Aorta (tissue), 5 donors: ENCODE data around the gene GRM6. TPM values are rescaled to one million over a fixed set of nuclear protein-coding genes. Genes with fewer than 3 reads are reported as not detected.
A peak's percentile ranks its signal among the peaks of the same experiment; 100 is the strongest.

Experiments
- ATAC-seq: fragments of 200-7000 bp; cut with Tn5 transposase; one replicate; pipeline ENCODE4 v1.9.1; 2022; ENCODE audit warnings: moderate library complexity; ENCODE audit not compliant: low FRiP score
- DNase-seq, 2 donors: peaks; one replicate each; pipeline ENCODE4 v3.0.0-alpha.2; 2020
- H3K27ac ChIP-seq, 2 donors: one replicate each; pipeline ENCODE4 v1.5.1; 2013; ENCODE audit warnings: low read length in 2 of 2, mild to moderate bottlenecking in 2 of 2, moderate library complexity in 2 of 2, control low read depth in 1 of 2, inconsistent platforms in 1 of 2, low read depth in 1 of 2
- H3K27me3 ChIP-seq, 2 donors: one replicate each; pipeline ENCODE4 v1.6.1; 2013; ENCODE audit warnings: control low read depth in 1 of 2, low read length in 1 of 2, mild to moderate bottlenecking in 1 of 2, moderate library complexity in 1 of 2; ENCODE audit not compliant: insufficient read depth in 2 of 2, control insufficient read depth in 1 of 2
- H3K36me3 ChIP-seq, 2 donors: one replicate each; pipeline ENCODE4 v1.6.1; 2013; ENCODE audit warnings: control low read depth in 1 of 2, low read length in 1 of 2, mild to moderate bottlenecking in 1 of 2; ENCODE audit not compliant: insufficient read depth in 2 of 2, control insufficient read depth in 1 of 2
- H3K4me1 ChIP-seq, 2 donors: one replicate each; pipeline ENCODE4 v1.6.1; 2013; ENCODE audit warnings: low read length in 2 of 2, control low read depth in 1 of 2, mild to moderate bottlenecking in 1 of 2, moderate library complexity in 1 of 2; ENCODE audit not compliant: insufficient read depth in 2 of 2, control insufficient read depth in 1 of 2
- H3K4me3 ChIP-seq, 2 donors: one replicate each; pipeline ENCODE4 v1.5.1; 2013; ENCODE audit warnings: low read length in 2 of 2, control low read depth in 1 of 2, mild to moderate bottlenecking in 1 of 2
- H3K9me3 ChIP-seq: one replicate; pipeline ENCODE4 v1.6.1; 2013; ENCODE audit warnings: mild to moderate bottlenecking, low read length; ENCODE audit not compliant: control insufficient read depth
- WGBS, 2 donors: extraction: QIAGEN DNeasy Blood & Tissue Kit; methylation state at CpG; one replicate each; pipeline ENCODE4 v1.1.7; 2013; 5-methylcytosine and 5-hydroxymethylcytosine counted together
- intact Hi-C, 2 donors: fragments of 100-400 bp; cut with DNase I; formaldehyde crosslinking; loops; one replicate each; pipeline versions ENCODE4 v1.14.2 to v1.15.0; 2022
- polyA plus RNA-seq, 2 donors: library from polyadenylated mRNA; stranded (reverse); fragments of 200-250 nt; gene quantifications; one replicate each; pipeline ENCODE4 v1.2.3, GENCODE V29; 2013
- total RNA-seq, 2 donors: library from RNA; stranded (reverse); fragmentation: NEBNext Ultra II Directional; extraction: Animal tissue kit (Norgen Biotek cat#: 25700); gene quantifications; one replicate each; pipeline ENCODE4 v1.2.1, GENCODE V29; 2021
- donor health status: healthy with polysubstance abuse.
- donor health status: Bipolar disorder and iron deficiency.
- donor health status: DM: no; HTN: no; CAD: no.
- donor health status: DM: no; HTN: no; CAD: no.
- donor health status: DM: yes; HTN: yes; CAD: no.

The GRM6 gene
- total and polyA plus RNA-seq, 4 donors, result not detected

GRCh38 chr5:178940569-178941360 lies 54.4 kb downstream of the GRM6 start, which contains the start of gene ZNF454:
Gene ZNF454, plus strand, starts transcription at chr5:178941198. Its CDS starts 1,594 bp downstream, at chr5:178942792.
- H3K4me3 ChIP-seq, result peak within 1 kb of the TSS; percentile 42 to 51
- H3K27me3 ChIP-seq, result no peaks in the 10 kb centered on the region
- peaks cover 11% of the 10 kb centered on the region for H3K9me3 ChIP-seq
- H3K36me3 ChIP-seq, result no peaks in the 10 kb centered on the region
- H3K4me1 ChIP-seq, result no peaks in the 10 kb centered on the region
- peak within 1 kb of the TSS in 1 of 2 donors; percentile 19 for H3K27ac ChIP-seq
- ATAC-seq, result peak; percentile 96
- 0 to 1% methylated on average over 68 to 69 of the region's 69 CpGs for WGBS, 2 donors
- peak; percentile 91 to 96 for DNase-seq
- intact Hi-C loops, result no loop called here

GRCh38 chr5:178931846-178932760 lies 63.0 kb downstream of the GRM6 start:
- DNase-seq, result no peak
- peaks cover 46% of the 10 kb centered on the region for H3K9me3 ChIP-seq
- intact Hi-C loops, result no loop called here
- WGBS, 2 donors, result 93 to 96% methylated on average over 11 of the region's 11 CpGs
- no peak overlapping the region for H3K4me3 ChIP-seq
- H3K27me3 ChIP-seq, result no peaks in the 10 kb centered on the region
- H3K36me3 ChIP-seq, result peaks cover 13 to 15% of the 10 kb centered on the region in 2 donors
- H3K4me1 ChIP-seq, result no peaks in the 10 kb centered on the region
- no peak for ATAC-seq
- H3K27ac ChIP-seq, result no peak overlapping the region

Other genes with a start within 250 kb of the GRM6 start
- gene ZNF354B, start 135.4 kb downstream of the GRM6 start, total RNA-seq, result 10 to 100 TPM; 14.4 to 22.9 TPM
- 10 to 100 TPM in 1 of 2 donors, 1 to 10 TPM in 1; 2.3 to 16.6 TPM for gene ZNF354B, start 135.4 kb downstream of the GRM6 start, polyA plus RNA-seq
- gene ZFP2, start 99.4 kb downstream of the GRM6 start, total RNA-seq, result 1 to 10 TPM; 1.6 to 3.4 TPM
- gene ZFP2, start 99.4 kb downstream of the GRM6 start, polyA plus RNA-seq, result 1 to 10 TPM; 1.6 to 2.6 TPM
- gene ZNF454, start 54.1 kb downstream of the GRM6 start, total RNA-seq, result 1 to 10 TPM; 2.2 to 5.6 TPM
- gene ZNF454, start 54.1 kb downstream of the GRM6 start, polyA plus RNA-seq, result 1 to 10 TPM; 1.5 TPM
- 1 to 10 TPM; 5.7 to 6.1 TPM for gene ZNF879, start 28.5 kb upstream of the GRM6 start, total RNA-seq
- gene ZNF879, start 28.5 kb upstream of the GRM6 start, polyA plus RNA-seq, result 1 to 10 TPM; 1.4 to 2.9 TPM
- gene ZNF354C, start 65.1 kb upstream of the GRM6 start, total RNA-seq, result 10 to 100 TPM in 1 of 2 donors, 1 to 10 TPM in 1; 6.3 to 10.2 TPM
- 1 to 10 TPM; 1.0 to 3.6 TPM for gene ZNF354C, start 65.1 kb upstream of the GRM6 start, polyA plus RNA-seq